B cell (primary cell): ENCODE data around the gene OR51A2.

Source experiments
- EZH2 ChIP-seq: IDR thresholded peaks from 2 replicates; pipeline ENCODE4 v1.6.1; 2012; ENCODE audit warnings: borderline replicate concordance, low read depth, mild to moderate bottlenecking, moderate library complexity, low read length; ENCODE audit not compliant: insufficient read depth, poor library complexity, severe bottlenecking
- TF ChIP-seq, protein P1 (sequence below): fragments of 200-600 bp; IDR thresholded peaks from one replicate; pipeline ENCODE4 v1.8.0; 2022; ENCODE audit warnings: antibody characterized with exemption, mild to moderate bottlenecking

DNA sequence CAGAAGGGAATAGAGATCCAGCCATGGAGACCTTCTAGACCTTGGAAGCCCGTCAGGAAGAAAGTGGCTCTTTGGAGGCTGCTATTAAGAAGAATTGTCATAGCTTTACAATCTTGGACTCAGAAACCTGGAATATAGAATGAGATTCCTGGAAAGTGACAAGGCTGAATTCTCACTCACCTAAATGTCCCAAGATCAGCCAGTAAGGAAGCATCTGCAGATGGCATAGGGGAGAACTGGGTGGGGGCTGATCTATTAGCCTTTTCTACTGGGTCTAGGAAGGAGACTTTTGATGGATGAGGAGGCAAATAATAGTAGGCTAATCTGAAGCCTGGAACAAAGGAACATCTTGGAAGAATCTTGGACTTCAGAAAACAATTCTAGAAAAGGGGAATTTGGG lies 31.3 kb downstream of the OR51A2 start, which contains the start of gene OR51G1:
- TF ChIP-seq, protein P1, sequence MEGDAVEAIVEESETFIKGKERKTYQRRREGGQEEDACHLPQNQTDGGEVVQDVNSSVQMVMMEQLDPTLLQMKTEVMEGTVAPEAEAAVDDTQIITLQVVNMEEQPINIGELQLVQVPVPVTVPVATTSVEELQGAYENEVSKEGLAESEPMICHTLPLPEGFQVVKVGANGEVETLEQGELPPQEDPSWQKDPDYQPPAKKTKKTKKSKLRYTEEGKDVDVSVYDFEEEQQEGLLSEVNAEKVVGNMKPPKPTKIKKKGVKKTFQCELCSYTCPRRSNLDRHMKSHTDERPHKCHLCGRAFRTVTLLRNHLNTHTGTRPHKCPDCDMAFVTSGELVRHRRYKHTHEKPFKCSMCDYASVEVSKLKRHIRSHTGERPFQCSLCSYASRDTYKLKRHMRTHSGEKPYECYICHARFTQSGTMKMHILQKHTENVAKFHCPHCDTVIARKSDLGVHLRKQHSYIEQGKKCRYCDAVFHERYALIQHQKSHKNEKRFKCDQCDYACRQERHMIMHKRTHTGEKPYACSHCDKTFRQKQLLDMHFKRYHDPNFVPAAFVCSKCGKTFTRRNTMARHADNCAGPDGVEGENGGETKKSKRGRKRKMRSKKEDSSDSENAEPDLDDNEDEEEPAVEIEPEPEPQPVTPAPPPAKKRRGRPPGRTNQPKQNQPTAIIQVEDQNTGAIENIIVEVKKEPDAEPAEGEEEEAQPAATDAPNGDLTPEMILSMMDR: no peak
- no peak for TF ChIP-seq EZH2
